RWPE1 (cell line): ENCODE data around the gene ATP8B1.
A peak's percentile ranks its signal among the peaks of the same experiment; 100 is the strongest.

Experiments used
- CTCF ChIA-PET: fragments of 350-600 bp; sonication (Branson Sonifier 250); formaldehyde crosslinking; extraction: SDS; loops from one replicate; lab custom pipeline; 2021; lab: Yijun Ruan, JAX
- POLR2A ChIA-PET: fragments of 400-600 bp; formaldehyde crosslinking; extraction: SDS; loops from one replicate; lab custom pipeline; 2020; ENCODE audit warnings: antibody characterized with exemption; ENCODE audit not compliant: low non-redundant PET; lab: Yijun Ruan, JAX
- DNase-seq: peaks from one replicate; pipeline ENCODE4 v3.0.0; 2012; ENCODE audit warnings: low spot score
- H3K27ac ChIP-seq: fragments of 450-650 bp; 2 replicates; pipeline ENCODE4 v1.5.1; 2017
- CTCF ChIP-seq: fragments of 450-650 bp; conservative IDR thresholded peaks from 2 replicates; pipeline ENCODE4 v1.5.1; 2017; ENCODE audit warnings: low read depth, mild to moderate bottlenecking

ATP8B1 gene

GRCh38 chr18:57668021-57668420 is 135.1 kb downstream of the ATP8B1 start:
- no peak for DNase-seq
- H3K27ac ChIP-seq = no peak overlapping the region
- CTCF ChIA-PET = no interaction called here
- POLR2A ChIA-PET = no interaction called here
- no peak for TF ChIP-seq CTCF

GRCh38 chr18:57666818-57667497 is 136.2 kb downstream of the ATP8B1 start:
- peak overlapping the region; percentile 70 for H3K27ac ChIP-seq
- ChIA-PET CTCF (no interaction called here), POLR2A (no interaction called here)
- peak; percentile 10 for DNase-seq
- no peak for TF ChIP-seq CTCF

GRCh38 chr18:57664568-57665165 is 138.4 kb downstream of the ATP8B1 start:
- no peak for TF ChIP-seq CTCF
- no peak overlapping the region for H3K27ac ChIP-seq
- ChIA-PET CTCF (no interaction called here), POLR2A (no interaction called here)
- DNase-seq = no peak

- TF ChIP-seq CTCF = no peak
- ChIA-PET POLR2A (no interaction called here), CTCF (no interaction called here)
- no peak for DNase-seq
- H3K27ac ChIP-seq = no peak overlapping the region
These were observed 142.2 kb downstream of the ATP8B1 start for GRCh38 chr18:57660961-57661360.

- ChIA-PET CTCF (no interaction called here), POLR2A (no interaction called here)
- no peak for DNase-seq
- H3K27ac ChIP-seq = no peak overlapping the region
- TF ChIP-seq CTCF = no peak
These were observed 143.5 kb downstream of the ATP8B1 start for GRCh38 chr18:57659460-57660102.

GRCh38 chr18:57657542-57657941 is 145.6 kb downstream of the ATP8B1 start:
- H3K27ac ChIP-seq = no peak overlapping the region
- no peak for TF ChIP-seq CTCF
- ChIA-PET POLR2A (no interaction called here), CTCF (interaction anchor here (0.6 kb wide), 1 partner anchor 229 kb away, joined by 3 read pairs; no protein-coding TSS in a partner anchor)
- no peak for DNase-seq
